KOPT-K1 (cell line): ENCODE results near the gene NSD1.
A peak's percentile ranks its signal among the peaks of the same experiment; 100 is the strongest.
"Not testable (repeated sequence)": the region's sequence is repeated elsewhere in the genome, so short reads cannot be mapped to it uniquely, and the experiment has no call there.

Experiments used
- H3K27ac ChIP-seq: fragments of 200-600 bp; sonication (generic); 2 replicates; pipeline ENCODE4 v1.5.1; 2016; ENCODE audit warnings: antibody characterized with exemption, mild to moderate bottlenecking, low read depth, low read length; ENCODE audit not compliant: poor library complexity, severe bottlenecking
- H3K36me3 ChIP-seq: fragments of 200-600 bp; sonication (generic); 2 replicates; pipeline ENCODE4 v1.5.1; 2017; ENCODE audit warnings: antibody characterized with exemption, mild to moderate bottlenecking, low read length, moderate library complexity; ENCODE audit not compliant: insufficient read depth
- H3K9me3 ChIP-seq: fragments of 200-600 bp; sonication (generic); 2 replicates; pipeline ENCODE4 v1.5.1; 2017; ENCODE audit warnings: antibody characterized with exemption, low read length, mild to moderate bottlenecking; ENCODE audit not compliant: insufficient read depth, poor library complexity, severe bottlenecking

Gene NSD1

GRCh38 chr5:177303925-177304391 is 170.4 kb downstream of the NSD1 start:
- Histone ChIP-seq H3K27ac (peak overlapping the region; percentile 85), H3K9me3 (no peaks in the 10 kb centered on the region)

DNA sequence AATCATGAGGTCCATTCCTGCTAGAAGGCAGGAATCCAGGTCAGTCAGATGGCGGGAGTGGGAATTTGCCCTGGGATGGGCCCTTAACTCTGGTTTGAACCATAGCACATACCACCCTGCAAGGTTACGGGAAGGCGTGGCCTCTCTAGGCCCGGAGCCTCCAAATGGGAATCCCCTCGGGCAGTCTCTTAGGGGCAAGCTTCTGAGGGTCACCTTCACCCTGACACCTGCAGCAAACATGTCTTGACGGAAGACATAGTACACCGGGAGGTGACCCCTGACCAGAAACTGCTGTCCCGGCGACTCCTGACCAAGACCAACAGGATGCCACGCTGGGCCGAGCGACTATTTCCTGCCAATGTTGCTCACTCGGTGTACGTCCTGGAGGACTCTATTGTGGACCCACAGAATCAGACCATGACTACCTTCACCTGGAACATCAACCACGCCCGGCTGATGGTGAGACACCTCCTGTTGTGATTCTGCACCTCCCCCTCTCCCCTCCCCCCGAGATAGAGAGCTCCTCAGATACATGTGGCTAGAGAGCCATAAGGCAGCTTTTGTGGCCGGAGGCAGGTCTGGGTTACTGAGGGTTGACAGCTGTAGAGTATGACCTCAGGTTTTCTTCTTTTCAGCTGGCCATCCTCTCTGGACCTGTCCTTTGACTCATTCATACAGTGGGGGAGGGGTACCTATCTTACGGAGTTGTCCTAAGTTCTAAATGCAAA is 171.0 kb downstream of the NSD1 start:
- Histone ChIP-seq H3K36me3 (peaks cover 61% of the 10 kb centered on the region), H3K9me3 (no peaks in the 10 kb centered on the region), H3K27ac (peak overlapping the region; percentile 85)

More at GRCh38 chr5:177303925-177304391, 170.4 kb downstream of the NSD1 start:
- peaks cover 61% of the 10 kb centered on the region for H3K36me3 ChIP-seq

DNA sequence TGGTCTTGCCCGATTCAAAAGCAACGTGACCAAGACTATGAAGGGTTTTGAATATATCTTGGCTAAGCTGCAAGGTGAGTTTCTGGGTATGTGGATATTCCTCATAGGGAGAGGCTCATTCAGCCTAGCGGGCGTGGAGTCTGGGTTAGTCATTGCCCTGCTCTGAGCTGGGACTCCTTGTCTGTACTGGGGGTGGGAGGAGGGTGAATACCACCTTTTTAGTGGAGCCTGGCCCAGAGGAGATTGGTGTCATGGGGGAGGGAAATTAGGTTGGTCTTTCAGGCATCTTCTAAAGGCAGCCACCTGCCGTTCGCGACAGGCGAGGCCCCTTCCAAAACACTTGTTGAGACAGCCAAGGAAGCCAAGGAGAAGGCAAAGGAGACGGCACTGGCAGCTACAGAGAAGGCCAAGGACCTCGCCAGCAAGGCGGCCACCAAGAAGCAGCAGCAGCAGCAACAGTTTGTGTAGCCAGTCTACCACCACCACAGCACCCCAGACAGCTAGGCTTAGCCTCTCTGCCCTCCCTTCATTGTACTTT is 172.6 kb downstream of the NSD1 start:
- not testable (repeated sequence) for H3K9me3 ChIP-seq, H3K27ac ChIP-seq
- peaks cover 65% of the 10 kb centered on the region for H3K36me3 ChIP-seq

DNA sequence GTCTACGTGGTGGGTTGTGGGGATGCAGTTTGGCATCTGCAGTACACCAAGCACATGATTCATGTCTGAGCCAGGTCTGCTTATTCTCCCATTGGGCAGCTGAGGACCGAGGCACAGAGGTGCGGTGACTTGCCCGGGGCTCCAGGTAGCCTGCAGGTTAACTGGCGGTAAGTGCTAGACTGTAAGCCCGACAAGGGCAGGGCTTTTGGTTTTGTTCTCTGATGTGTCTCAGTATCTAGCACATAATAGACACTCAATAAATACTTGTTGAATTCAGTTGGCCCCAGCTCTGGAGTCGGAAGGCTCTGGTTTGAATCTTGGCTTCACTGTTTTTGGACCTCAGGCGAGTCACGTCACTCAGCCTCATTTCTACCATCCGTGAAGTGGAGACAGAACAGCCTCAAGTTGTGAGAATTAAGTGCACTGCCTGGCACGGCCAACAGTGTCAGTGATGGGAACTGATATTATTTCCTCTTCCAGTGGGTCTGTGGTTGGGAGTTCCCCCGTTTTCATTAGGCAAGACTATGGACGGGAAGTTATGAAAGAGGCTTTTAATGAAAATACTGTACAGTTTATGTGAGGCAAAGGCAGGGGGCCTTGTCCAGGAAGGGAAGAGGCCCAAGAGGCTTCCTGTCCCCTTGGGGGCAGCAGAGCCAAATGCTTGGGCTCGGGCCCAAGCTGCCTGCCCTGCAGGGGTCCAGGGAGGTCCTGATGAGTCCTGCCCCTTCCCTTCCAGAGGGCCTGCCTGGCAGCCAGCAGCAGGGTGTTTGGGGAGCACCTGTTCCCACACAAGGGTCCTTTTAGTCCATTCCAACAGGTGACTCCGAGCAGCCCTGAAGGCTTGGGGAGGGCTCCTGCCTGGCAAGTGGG is 173.3 kb downstream of the NSD1 start:
- Histone ChIP-seq H3K9me3 (no peaks in the 10 kb centered on the region), H3K27ac (no peak overlapping the region), H3K36me3 (peaks cover 58% of the 10 kb centered on the region)

DNA sequence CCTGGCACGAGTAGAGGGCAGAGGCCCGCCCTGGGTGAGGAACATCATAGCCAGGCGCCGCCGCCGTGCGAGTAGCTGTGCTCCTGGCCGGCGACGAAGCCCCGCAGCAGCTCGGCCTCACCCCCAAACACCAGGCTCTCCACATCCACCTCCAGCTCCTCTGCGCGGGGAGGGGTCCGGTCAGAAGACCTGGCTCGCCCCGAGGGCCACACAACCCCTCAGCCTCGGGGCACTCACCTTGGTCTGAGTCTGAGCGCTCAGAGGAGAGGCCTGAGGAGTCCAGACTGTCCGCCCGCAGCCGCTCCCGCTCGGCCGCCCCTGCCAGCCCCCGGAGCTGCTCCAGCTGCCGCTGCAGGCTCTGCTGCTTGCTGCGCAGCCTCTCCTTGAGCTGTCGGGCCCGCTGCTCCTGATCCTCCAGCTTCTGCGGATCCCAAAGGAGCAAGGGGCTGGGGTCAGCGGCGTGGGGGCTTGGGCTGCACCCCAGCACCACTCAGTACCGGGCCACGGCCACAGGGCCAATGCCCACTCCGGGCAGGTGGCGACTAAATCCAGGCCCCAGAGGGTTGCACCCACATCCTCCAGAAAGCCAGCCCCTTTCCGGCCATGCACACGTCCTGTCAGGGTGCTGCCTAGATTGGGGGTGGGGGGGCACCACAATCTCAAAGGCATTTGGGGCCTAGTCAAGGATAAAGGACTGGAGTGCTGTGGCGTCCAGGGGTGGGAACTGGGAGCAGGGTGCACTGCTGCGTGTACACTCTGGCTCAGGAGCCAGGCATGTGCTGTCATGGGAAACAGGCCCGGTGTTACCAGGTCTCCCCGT is 174.2 kb downstream of the NSD1 start:
- no peak overlapping the region for H3K27ac ChIP-seq
- H3K36me3 ChIP-seq: peaks cover 55% of the 10 kb centered on the region
- no peaks in the 10 kb centered on the region for H3K9me3 ChIP-seq

GRCh38 chr5:177308740-177309139 is 175.2 kb downstream of the NSD1 start:
- H3K9me3 ChIP-seq: no peaks in the 10 kb centered on the region
- H3K27ac ChIP-seq: peak overlapping the region; percentile 15
- peaks cover 55% of the 10 kb centered on the region for H3K36me3 ChIP-seq

- Histone ChIP-seq H3K36me3 (peaks cover 55% of the 10 kb centered on the region), H3K9me3 (no peaks in the 10 kb centered on the region), H3K27ac (peak overlapping the region; percentile 93)
Observed at GRCh38 chr5:177309351-177310191, 176.0 kb downstream of the NSD1 start.

GRCh38 chr5:177310332-177310731 is 176.8 kb downstream of the NSD1 start:
- Histone ChIP-seq H3K9me3 (no peaks in the 10 kb centered on the region), H3K27ac (peak overlapping the region; percentile 93), H3K36me3 (peaks cover 54% of the 10 kb centered on the region)

GRCh38 chr5:177310757-177311391 is 177.3 kb downstream of the NSD1 start:
- Histone ChIP-seq H3K36me3 (peaks cover 49% of the 10 kb centered on the region), H3K27ac (peak overlapping the region; percentile 93), H3K9me3 (no peaks in the 10 kb centered on the region)

GRCh38 chr5:177311392-177311722 is 177.8 kb downstream of the NSD1 start:
- peaks cover 44% of the 10 kb centered on the region for H3K36me3 ChIP-seq
- peak overlapping the region; percentile 93 for H3K27ac ChIP-seq
- no peaks in the 10 kb centered on the region for H3K9me3 ChIP-seq

DNA sequence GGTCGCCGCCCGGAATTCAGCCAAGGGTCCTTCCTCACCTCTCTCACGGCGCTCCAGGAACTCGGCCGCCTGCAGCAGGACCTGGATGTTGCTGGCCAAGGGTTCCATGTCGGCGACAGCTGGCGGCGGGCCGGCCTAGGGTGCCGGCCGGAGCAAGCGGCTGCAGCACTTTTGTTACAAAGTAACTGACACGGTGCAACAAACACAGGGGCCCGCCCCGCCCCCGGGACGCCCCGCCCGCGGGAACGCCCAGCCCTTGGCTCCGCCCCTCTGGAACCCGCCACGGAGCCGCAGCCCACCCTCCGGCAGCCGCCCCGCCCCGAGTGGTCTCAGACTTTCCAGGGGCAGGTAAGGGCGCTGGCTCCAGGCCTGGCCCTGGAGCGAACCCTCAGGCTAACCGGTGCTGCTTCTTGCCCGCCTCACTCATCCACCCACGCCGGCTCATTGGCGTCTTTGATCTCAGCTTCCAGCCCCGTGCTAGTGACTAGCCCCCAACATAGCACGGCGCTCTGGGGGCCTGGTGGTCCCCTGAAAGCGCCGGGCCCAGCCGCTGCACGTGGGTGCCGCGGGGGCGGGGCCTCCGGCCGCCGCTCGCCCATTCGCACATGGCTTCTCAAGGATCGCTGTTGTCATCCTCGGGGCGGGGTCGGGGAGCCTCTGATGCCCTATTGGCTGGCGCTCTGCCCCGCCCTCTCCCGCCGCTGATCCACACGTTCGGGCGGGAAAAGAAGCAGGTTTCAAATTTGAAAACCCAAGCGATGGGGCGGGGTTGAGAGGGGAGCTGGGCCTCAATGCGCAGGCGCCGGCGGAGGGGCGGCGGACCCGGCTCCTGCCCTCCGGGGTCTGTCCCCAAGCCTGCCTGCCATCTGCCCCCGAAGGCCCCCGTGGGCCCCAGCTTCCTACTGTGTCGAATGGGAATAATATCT is 178.4 kb downstream of the NSD1 start, which contains the start of gene MXD3:
TSS of gene MXD3 (minus strand) at position 176 of the 926 bp plus-strand sequence. CDS start at position 108, 68 bp downstream.
- peaks cover 38% of the 10 kb centered on the region for H3K36me3 ChIP-seq
- no peaks in the 10 kb centered on the region for H3K9me3 ChIP-seq
- H3K27ac ChIP-seq: peak within 1 kb of the TSS; percentile 93

DNA sequence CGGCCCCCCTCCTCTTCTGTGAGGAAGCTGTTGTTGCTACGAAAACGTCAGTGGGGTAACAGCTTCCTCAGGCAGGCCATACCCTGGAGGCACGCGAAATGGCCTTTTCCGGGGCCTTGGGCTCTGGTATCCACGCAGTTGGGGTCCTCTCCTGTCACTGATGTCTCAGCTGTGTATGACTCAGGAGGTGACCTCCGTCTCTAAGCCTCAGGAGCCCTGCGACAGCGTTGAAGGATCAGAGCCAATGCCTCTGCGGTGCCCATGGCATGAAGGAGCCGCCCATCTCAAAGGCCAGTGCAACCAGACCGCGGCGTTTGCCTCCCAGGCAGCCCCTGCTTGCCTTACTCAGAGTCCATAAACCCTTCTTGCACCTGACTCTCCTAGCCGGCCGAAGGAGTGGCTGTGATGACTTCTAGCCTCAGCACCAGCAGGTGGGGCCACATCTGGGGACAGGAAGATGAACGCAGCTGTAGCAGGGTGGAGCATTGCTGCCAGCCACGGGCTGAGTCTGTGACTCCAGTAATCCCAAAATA is 179.1 kb downstream of the NSD1 start:
- H3K36me3 ChIP-seq: peaks cover 35% of the 10 kb centered on the region
- peak overlapping the region; percentile 93 for H3K27ac ChIP-seq
- no peaks in the 10 kb centered on the region for H3K9me3 ChIP-seq
